ENCODE measurements around the gene EXPH5. TPM values are rescaled to one million over a fixed set of nuclear protein-coding genes. Genes with fewer than 3 reads are reported as not detected.

The EXPH5 gene
- total and polyA plus RNA-seq, 2 of the 8 experiments (the other 6 are each of a cell fraction or from before 2014, with no cell fraction given), result 1.1 to 11.5 TPM

- POLR2A ChIA-PET (ENCODE audit: partially characterized antibody), result no interaction called here
- no peak overlapping the region for H3K9ac ChIP-seq (replicated peaks in 1 of 4; ENCODE audit: extremely low read depth in 1 of 4, low read depth in 3 of 4, low read length in 3 of 4)
These were observed 55.1 kb downstream of the EXPH5 start for GRCh38 chr11:108538502-108538901.

More at GRCh38 chr11:108538502-108538901, 55.1 kb downstream of the EXPH5 start:
- Histone ChIP-seq H3K27ac (ENCODE audit: low read depth, low read length) (no peak overlapping the region), H4K8ac (ENCODE audit: extremely low read depth, insufficient read depth, low read length) (no peak overlapping the region), H3K79me1 (ENCODE audit: low read depth, low read length) (no peaks in the 10 kb centered on the region), H2BK5ac (ENCODE audit: low read depth, low read length) (no peak overlapping the region), H3K18ac (ENCODE audit: extremely low read depth, low read length) (no peak overlapping the region), H3K9me3 (ENCODE audit: insufficient read depth in 2 of 2, low read depth in 1 of 2, low read length in 1 of 2) (no peaks in the 10 kb centered on the region), H3K36me3 (ENCODE audit: control insufficient read depth in 2 of 4, insufficient read depth in 4 of 4, low read length in 3 of 4) (no peaks in the 10 kb centered on the region), H3K4me2 (ENCODE audit: insufficient read depth in 1 of 2, low read depth in 2 of 2, low read length in 2 of 2) (no peak overlapping the region), H4K5ac (ENCODE audit: insufficient read length, low read depth, low read length) (no peak overlapping the region), H3K56ac (replicated peaks; ENCODE audit: insufficient read length, low read depth, low read length) (no peak overlapping the region), H3K4ac (replicated peaks; ENCODE audit: insufficient read length, low read depth, low read length) (no peak overlapping the region), H3K23ac (ENCODE audit: insufficient read length) (no peak overlapping the region), H2BK120ac (replicated peaks; ENCODE audit: low read depth, low read length) (no peak overlapping the region), H2BK15ac (ENCODE audit: low read length) (no peak overlapping the region), H3K4me1 (replicated peaks in 1 of 4; ENCODE audit: control insufficient read depth in 3 of 4, insufficient read depth in 4 of 4, low read length in 3 of 4) (no peaks in the 10 kb centered on the region), H3K4me3 (ENCODE audit: extremely low read depth in 1 of 4, insufficient read depth in 2 of 4, low read depth in 3 of 4, low read length in 4 of 4) (no peak overlapping the region), H3K23me2 (ENCODE audit: low read depth, low read length) (no peaks in the 10 kb centered on the region), H2AFZ (ENCODE audit: low read length) (no peak overlapping the region), H3K14ac (ENCODE audit: insufficient read length) (no peak overlapping the region), H3K79me2 (ENCODE audit: control insufficient read depth in 1 of 2, insufficient read depth in 2 of 2, low read length in 2 of 2) (no peaks in the 10 kb centered on the region), H2AK5ac (ENCODE audit: low read depth, low read length) (no peak overlapping the region), H4K91ac (replicated peaks; ENCODE audit: insufficient read length, low read length) (no peak overlapping the region), H4K20me1 (replicated peaks in 1 of 2; ENCODE audit: control insufficient read depth in 1 of 2, insufficient read depth in 2 of 2, low read length in 2 of 2) (no peaks in the 10 kb centered on the region), H2BK20ac (ENCODE audit: low read length) (no peak overlapping the region), H2BK12ac (ENCODE audit: low read depth, low read length) (no peak overlapping the region), H3K27me3 (replicated peaks in 1 of 4; ENCODE audit: control insufficient read depth in 3 of 4, extremely low read depth in 1 of 4, insufficient read depth in 3 of 4, low read length in 3 of 4) (peaks cover 0 to 1% (median 0%) of the 10 kb centered on the region in 4 experiments; a peak in 1 of 7 replicates)
- TF ChIP-seq KDM1A (IDR thresholded peaks at IDR 0.05; ENCODE audit: borderline replicate concordance, low read length) (no peak), SIX5 (IDR thresholded peaks at IDR 0.05; ENCODE audit: low read depth, low read length) (no peak), HDAC6 (IDR thresholded peaks at IDR 0.05; ENCODE audit: low read depth, low read length) (no peak)
- FAIRE-seq (no peak), DNase-seq (ENCODE audit: low read depth in 1 of 2, low spot score in 2 of 2) (no peak)
- 93% methylated on average over 4 of the region's 4 CpGs; no CpG with 5 or more reads in 1 of the 2 experiments for WGBS, 2 experiments (ENCODE audit: extremely low coverage in 1 of 2, insufficient coverage in 1 of 2, insufficient read length in 1 of 2, insufficient replicate concordance in 2 of 2, low coverage in 1 of 2, low lambda C conversion rate in 2 of 2, missing lambda C conversion rate in 1 of 2)
- CTCF ChIA-PET (ENCODE audit: partially characterized antibody), result interaction anchor here (0.6 to 1.3 kb wide), 2 partner anchors 9 to 406 kb away, joined by 3 read pairs; no protein-coding TSS in a partner anchor
